ENCODE measurements around the gene PCDHB11.

GRCh38 chr5:141234109-141234667 lies 34.8 kb downstream of the PCDHB11 start:
- TF ChIP-seq CTCF (IDR thresholded peaks at IDR 0.05) (no peak), POLR2A (IDR thresholded peaks at IDR 0.05) (no peak)
